ENCODE results near the gene CUEDC1. TPM values are rescaled to one million over a fixed set of nuclear protein-coding genes. Genes with fewer than 3 reads are reported as not detected.

Gene CUEDC1
- total RNA-seq, 2 experiments from 2014 or later = 0.29 to 0.40 TPM

DNA sequence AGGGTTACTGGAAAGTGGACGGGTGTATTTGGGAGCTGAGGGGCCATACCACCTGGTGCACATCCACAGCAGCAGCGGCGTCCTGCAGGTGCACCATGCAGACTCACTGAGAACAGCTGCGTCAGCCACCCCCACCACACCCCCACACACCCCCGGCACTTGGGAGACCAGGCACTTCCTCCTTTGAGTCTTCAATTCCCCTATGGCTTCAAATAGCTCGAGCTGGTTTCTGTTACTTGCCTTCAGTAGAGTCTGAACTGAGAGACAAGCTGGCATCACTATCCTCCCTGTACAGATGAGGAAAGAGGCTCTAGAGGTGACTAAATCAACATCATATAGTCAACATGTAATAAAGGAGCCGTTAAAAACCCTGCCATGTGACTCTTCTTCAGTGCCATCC lies 15.4 kb downstream of the CUEDC1 start:
- ATAC-seq (peak; percentile 37), DNase-seq (peak; percentile 37)
- H3K27ac Mint-ChIP-seq = no peak overlapping the region
- no peaks in the 10 kb centered on the region for H3K9me3 Mint-ChIP-seq
- H3K36me3 Mint-ChIP-seq (ENCODE audit: low read depth) = no peaks in the 10 kb centered on the region
- intact Hi-C loops (cut with micrococcal nuclease) = no loop called here
- ChIA-PET CTCF (interaction anchor here (0.7 to 3.1 kb wide), 5 partner anchors 8 to 182 kb away, joined by 3 to 10 read pairs (median 4); no protein-coding TSS in a partner anchor), POLR2A (interaction anchor here (0.6 to 1.5 kb wide), 5 partner anchors 11 to 50 kb away, joined by 3 to 7 read pairs (median 4); no protein-coding TSS in a partner anchor)
- no peak for TF ChIP-seq CTCF (IDR thresholded peaks at IDR 0.05)
- H3K27me3 Mint-ChIP-seq = peaks cover 11% of the 10 kb centered on the region
- H3K4me3 Mint-ChIP-seq = no peak overlapping the region
- H3K4me1 Mint-ChIP-seq (ENCODE audit: low read depth) = peaks cover 21% of the 10 kb centered on the region

DNA sequence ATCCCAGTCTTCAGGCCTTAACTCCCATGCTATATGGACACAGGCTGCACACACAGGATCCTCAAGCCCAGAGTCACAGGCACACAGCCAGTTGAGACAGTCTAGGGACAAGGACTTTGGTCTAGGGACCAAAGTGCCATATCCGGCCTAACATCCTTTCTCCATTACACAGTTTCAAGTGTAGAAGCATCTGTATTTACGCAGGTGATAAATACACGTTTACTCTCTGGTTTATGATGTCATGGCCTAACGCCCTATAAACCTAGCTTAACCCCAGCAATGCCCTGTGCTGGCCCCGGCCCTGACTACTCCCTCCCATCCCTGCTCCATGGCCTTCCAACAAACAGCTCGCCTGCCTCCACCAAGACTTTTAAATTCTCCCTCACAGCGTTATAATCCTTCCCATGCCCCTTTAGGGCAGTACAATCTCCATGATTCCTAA lies 17.1 kb downstream of the CUEDC1 start:
- intact Hi-C loops (cut with micrococcal nuclease) = no loop called here
- Mint-ChIP-seq H3K27me3 (peaks cover 7% of the 10 kb centered on the region), H3K36me3 (ENCODE audit: low read depth) (no peaks in the 10 kb centered on the region), H3K27ac (no peak overlapping the region), H3K9me3 (no peaks in the 10 kb centered on the region), H3K4me3 (no peak overlapping the region), H3K4me1 (ENCODE audit: low read depth) (peaks cover 21% of the 10 kb centered on the region)
- DNase-seq = no peak
- no peak for ATAC-seq
- ChIA-PET POLR2A (no interaction called here), CTCF (interaction anchor here (1.4 to 3.1 kb wide), 2 partner anchors 10 to 18 kb away, joined by 4 to 10 read pairs; no protein-coding TSS in a partner anchor)
- no peak for TF ChIP-seq CTCF (IDR thresholded peaks at IDR 0.05)

GRCh38 chr17:57937492-57937891 lies 17.7 kb downstream of the CUEDC1 start:
- POLR2A ChIA-PET = no interaction called here
- CTCF ChIA-PET = interaction anchor here (1.4 to 3.1 kb wide), 2 partner anchors 10 to 19 kb away, joined by 4 to 10 read pairs; no protein-coding TSS in a partner anchor
- no peak overlapping the region for H3K27ac Mint-ChIP-seq
- ATAC-seq (no peak), DNase-seq (no peak)
- peaks cover 7% of the 10 kb centered on the region for H3K27me3 Mint-ChIP-seq
- TF ChIP-seq CTCF (IDR thresholded peaks at IDR 0.05) = no peak
- intact Hi-C loops (cut with micrococcal nuclease) = no loop called here
- no peaks in the 10 kb centered on the region for H3K36me3 Mint-ChIP-seq (ENCODE audit: low read depth)
- H3K4me3 Mint-ChIP-seq = no peak overlapping the region
- H3K4me1 Mint-ChIP-seq (ENCODE audit: low read depth) = peaks cover 21% of the 10 kb centered on the region
- no peaks in the 10 kb centered on the region for H3K9me3 Mint-ChIP-seq

GRCh38 chr17:57935833-57936807 lies 19.1 kb downstream of the CUEDC1 start:
- no peak for TF ChIP-seq CTCF (IDR thresholded peaks at IDR 0.05)
- ATAC-seq = no peak
- H3K4me3 Mint-ChIP-seq = no peak overlapping the region
- DNase-seq = no peak
- H3K27me3 Mint-ChIP-seq = peaks cover 7% of the 10 kb centered on the region
- intact Hi-C loops (cut with micrococcal nuclease) = no loop called here
- no peaks in the 10 kb centered on the region for H3K9me3 Mint-ChIP-seq
- peaks cover 16% of the 10 kb centered on the region for H3K4me1 Mint-ChIP-seq (ENCODE audit: low read depth)
- POLR2A ChIA-PET = interaction anchor here (1.1 kb wide), 2 partner anchors 62 to 157 kb away, joined by 3 read pairs; no protein-coding TSS in a partner anchor
- H3K27ac Mint-ChIP-seq = no peak overlapping the region
- CTCF ChIA-PET = interaction anchor here (2.1 kb wide), 1 partner anchor 43 kb away, joined by 6 read pairs; no protein-coding TSS in a partner anchor
- no peaks in the 10 kb centered on the region for H3K36me3 Mint-ChIP-seq (ENCODE audit: low read depth)
